Measurements from ENCODE around the gene CD79A.
A peak's percentile ranks its signal among the peaks of the same experiment; 100 is the strongest.

Gene CD79A

DNA sequence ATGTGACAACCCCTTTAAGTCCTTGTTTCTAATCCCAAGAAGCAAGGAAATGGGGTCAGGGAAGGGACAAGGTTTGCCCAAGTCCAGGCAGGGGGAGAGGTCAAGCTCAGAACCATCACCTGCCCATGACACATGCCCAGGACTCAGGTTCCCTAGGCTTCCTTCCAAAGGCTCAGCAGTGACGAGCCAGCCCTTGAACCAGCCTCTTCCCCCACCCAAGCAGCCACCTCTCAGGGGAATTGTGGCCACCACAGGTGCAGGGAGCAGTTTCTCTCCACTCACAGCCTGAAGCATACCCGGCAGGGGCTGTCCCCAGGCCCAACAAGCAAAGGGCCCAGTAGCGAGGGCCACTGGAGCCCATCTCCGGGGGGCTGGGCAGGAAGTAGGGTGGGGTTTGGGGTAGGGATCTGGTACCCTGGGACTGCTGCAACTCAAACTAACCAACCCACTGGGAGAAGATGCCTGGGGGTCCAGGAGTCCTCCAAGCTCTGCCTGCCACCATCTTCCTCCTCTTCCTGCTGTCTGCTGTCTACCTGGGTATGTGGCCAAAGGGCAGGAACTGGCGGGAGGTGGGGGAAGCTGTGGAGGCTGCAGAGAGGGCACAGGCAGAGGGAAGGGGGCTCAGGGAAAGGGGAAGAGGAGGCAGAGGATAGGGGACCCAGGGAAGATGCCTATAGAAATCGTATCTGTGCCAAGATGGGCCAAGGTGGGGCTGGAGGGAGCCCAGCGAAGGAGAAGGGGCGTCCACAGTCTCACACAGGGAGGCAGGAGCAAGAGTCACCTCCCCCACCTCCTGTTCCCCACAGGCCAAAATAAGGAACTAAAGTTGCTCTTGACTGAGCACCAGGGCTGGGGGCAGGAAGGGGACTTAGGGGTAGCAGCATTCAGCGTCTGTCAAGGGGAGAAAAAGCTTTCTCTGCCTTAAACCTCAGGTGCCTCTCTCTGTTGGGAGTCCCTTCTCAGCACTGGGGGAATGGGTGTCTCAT lies at the start of gene CD79A:
Gene CD79A (plus strand): TSS at position 433 of the 986 bp plus-strand sequence. CDS start 26 bp downstream, at position 459.
- no peak for DNase-seq

DNA sequence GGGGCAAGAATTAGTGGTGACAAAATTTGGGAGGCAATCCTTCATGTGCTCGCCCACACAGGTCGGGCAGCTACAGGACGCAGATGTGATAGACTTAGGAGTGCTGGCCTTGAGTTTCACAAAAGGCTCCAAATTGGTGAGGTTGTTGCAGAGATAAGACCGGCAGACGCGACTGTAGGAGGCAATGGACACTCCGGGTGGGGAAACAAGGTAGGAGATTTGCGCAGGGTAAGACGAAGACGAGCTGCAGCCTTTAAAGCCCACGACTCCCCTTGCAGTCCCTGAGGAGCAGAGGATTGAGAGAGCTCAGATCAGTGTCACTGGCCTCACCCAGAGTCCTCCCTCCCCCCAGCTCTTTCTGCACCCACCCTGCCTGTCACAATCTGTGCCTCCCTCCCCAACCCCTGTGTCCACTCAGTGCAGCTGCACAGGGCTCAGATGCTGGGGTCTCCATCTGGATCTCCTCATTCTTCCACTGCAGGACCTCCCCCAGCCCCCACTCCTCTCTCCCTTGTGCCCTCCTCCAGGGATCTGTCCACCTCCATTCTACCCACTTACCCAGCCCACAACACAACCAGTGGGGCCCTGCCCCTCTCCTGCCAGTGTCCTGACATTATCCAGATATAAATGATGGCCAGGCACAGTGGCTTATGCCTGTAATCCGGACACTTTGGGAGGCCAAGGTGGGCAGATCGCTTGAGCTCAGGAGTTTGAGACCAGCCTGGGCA lies 38.9 kb upstream of the CD79A start:
- no peak for DNase-seq

DNA sequence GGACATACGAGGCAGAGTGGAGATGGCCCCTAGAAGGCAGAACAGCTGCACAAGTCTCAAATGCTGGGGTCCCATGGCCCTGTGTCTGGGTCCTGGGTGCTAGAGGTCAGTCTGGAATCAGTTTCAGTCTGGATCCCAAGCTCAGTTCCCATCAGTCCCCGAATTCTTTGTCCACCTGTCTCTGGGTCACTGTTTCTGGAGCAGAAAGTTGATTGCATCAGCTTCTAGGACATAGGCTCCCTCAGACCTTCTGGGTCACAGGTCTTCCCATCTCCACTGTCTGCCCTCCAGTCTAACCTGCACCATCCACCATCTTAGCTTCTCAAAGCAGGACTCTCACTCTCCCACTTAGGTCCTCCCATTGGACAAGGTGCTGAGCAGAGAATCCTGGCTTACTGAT lies 37.9 kb upstream of the CD79A start:
- no peak for DNase-seq

DNA sequence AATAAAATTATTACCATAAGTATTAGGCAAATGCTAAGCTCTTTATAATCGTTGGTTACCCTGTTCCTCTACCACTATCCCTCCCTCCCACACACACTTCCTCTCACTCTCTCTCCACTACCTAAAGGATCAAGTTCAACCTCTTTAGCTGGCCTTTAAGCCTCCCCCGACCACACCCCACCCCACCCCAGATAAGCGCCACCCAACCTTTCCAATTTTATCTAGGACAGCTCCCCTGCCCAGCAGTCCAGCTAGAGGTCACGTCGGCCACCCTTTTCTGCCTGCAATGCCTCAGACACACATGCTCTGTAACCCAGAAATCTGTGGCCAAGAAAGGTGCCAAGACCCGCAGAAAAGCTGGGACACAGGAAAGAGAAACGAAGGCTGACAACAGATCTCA lies 33.7 kb upstream of the CD79A start:
- no peak for DNase-seq

DNA sequence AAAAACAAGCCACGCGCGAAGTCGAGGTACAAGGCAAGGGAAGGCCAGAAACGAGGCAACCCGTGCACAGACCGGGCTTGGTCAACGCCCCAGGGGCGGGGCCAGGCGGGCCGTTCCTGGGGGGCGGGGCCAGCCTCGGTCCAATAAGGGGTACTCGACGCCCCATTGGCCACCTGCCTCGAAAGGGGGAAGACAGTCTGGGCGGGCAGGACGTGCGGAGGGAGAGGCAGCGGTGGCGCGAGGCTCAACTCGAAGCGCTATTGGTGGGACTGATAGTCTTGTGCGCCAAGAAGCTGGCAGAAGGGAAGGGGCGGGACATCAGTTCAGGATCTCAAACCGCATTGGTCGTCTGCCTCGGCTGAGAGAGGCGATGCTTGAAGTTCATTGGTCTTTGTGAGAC lies 32.5 kb upstream of the CD79A start, which contains the start of gene LYPD4:
Gene LYPD4 (minus strand): TSS at position 83 of the 400 bp plus-strand sequence. CDS start 5,398 bp downstream, outside the sequence.
- DNase-seq: no peak

DNA sequence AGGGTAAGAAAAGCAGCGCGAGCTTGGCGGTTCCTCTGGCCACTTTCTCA lies 32.3 kb upstream of the CD79A start, which contains the start of gene DMRTC2:
Gene DMRTC2 (plus strand): TSS at position 42 of the 50 bp plus-strand sequence. CDS start 2,387 bp downstream, outside the sequence.
- DNase-seq: no peak

DNA sequence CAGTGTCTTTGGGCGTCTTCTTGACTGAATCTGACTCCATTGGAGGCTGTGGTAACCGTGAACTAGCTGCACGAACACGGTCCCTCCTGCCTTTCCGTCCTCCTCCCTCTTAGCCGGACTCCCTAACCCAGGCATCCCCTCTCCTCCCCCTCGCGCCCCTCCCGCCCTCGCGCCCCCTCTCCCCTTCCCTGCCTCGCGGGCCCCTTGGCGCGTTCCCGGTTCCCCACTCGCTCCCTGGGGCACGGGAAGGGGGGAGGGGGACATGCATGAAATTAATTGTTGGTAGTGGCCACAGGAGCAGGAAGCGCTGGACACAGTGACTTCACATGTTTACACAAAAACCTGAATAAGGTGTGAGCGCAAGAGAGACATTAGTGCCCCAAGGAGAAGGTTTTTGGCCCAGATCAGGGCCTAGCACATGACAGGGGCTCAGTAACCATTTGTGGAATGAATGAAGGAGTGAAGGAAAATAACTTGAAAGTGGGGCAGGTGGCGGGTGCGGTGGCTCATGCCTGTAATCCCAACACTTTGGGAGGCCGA lies 32.0 kb upstream of the CD79A start:
- no peak for DNase-seq

DNA sequence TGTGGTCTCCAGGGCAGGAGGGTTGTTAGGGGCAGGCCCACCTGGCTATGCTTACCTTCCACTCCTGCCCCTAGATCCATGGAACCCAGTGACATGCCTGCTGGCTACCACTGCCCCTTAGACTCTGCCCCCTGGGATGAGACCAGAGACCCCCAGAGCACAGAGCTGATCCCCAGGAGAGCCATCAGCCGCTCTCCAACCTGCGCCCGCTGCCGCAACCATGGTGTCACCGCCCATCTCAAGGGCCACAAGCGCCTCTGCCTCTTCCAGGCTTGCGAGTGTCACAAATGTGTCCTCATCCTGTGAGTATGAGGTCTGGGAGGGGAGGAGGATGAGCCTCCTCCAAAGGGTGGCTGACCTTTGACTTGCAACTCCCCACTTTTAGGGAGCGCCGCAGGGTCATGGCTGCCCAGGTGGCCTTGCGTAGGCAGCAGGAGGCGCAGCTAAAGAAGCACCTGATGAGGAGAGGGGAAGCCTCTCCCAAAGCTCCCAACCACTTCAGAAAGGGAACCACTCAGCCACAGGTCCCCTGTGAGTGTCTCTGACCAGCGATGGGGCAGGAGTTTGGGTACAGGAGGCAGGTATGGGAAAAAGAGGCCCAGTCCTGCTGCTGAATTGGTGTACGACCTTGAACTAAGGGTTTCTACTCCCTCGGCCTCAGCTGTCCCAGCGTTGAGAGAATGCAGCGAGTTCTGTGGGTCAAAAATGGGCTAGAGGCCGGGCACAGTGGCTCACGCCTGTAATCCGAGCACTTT lies 29.6 kb upstream of the CD79A start:
- DNase-seq: no peak

DNA sequence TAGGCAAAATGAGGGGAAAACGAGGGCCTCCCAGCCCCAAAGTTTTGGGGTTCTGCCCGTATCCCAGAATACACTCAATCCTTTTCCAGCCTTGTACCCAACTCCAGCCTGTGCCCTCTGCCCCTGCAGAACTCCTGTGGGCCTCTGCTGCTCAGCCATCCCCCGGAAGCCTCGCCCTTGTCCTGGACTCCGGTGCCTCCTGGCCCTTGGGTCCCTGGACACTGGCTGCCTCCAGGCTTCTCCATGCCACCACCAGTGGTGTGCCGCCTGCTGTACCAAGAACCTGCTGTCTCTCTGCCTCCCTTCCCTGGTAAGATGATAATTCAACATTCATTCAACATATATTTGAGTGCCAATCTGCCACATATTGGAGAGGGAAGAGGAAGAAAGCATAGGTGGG lies 28.4 kb upstream of the CD79A start:
- DNase-seq: no peak

DNA sequence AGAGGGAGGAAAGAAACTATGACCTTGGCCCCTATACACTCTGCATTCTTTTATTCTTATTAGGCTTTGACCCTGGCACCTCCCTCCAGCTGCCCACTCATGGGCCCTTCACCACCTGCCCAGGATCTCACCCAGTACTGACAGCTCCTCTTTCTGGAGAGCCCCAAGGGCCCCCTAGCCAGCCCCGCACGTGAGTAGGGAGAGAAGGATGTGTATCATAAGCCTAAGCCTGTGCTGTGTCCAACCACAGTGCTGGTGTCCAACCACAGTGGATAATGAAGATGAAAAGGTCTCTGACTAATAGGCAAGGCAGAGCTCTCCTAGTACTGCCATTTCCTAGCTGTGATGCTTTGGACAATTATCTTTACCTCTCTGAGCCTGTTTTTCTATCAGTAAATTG lies 28.0 kb upstream of the CD79A start:
- no peak for DNase-seq

DNA sequence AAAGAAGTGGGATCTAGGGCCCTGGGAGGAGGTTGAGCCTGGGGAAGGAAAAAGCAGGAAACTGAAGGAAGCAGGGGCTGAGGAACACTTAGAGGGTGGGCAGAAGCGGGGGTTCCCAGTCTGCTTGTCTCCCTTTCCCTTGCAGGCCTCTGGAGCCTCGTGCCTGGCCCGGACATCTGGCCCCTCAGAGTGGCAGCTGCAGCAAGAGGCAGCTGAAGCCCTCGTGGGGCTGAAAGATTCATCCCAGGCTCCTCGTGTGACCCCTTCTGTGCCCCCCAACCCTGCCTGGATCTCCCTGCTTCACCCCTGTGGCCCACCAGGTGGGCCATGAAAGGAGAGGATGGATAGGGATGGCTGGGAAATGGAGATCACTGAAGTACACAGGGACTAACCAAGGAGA lies 26.7 kb upstream of the CD79A start:
- no peak for DNase-seq

DNA sequence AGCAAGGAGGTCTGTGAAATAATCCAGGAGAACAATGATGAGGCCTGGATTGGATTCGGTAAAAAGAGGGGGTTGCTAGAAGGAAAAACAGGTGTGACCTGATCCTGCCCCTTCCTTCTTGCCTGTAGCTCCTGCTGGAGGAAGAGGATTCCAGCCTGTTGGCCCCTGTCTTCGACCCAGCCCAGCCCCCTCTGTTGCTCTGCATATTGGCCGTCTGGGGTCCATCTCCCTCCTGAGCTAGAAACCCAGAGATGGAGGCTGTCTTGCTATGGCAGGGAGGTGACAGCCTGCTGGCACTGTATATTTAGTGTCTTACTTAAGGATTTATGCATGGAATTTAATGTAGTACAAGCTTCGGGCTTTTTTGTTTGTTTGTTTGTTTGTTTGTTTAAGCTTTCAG lies 25.6 kb upstream of the CD79A start:
- no peak for DNase-seq

DNA sequence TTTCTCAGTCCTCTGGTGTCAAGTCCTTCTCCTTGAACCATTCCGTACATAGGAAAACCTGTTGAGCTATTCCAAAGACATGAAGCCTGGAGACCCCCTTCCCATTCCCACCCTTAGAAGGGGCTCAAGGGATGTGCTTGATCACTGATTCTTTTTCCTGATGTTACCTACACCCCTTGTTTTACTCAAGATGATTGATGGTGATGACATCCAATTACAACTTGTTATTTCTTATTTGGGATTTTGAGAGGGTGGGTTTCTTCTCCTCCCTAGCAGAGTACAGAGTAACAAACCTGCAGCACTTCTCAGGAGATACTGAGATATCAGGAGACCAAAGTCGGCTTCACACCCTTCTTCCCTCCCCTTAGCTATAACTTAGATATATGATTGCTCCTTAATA lies 23.7 kb upstream of the CD79A start:
- DNase-seq: no peak

DNA sequence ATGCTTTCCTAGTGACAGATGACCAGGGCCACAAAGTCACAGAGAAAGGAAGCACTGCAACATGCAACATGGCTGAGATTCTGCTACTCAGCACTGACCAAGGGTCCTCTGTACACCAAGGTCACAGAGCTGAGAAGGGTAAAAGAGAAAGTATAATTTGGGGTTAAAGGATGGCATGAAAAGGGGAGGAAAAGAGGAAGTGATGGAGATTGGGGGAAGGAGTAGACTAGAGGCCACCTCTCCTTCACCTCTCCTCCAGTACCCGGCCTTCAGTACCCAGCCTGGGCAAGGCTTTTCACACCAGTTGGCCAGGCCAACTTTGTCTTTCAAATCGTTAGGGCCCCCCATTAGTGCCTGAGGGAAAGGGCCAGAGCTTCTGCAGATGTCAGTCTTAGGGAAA lies 23.3 kb upstream of the CD79A start:
- DNase-seq: no peak

DNA sequence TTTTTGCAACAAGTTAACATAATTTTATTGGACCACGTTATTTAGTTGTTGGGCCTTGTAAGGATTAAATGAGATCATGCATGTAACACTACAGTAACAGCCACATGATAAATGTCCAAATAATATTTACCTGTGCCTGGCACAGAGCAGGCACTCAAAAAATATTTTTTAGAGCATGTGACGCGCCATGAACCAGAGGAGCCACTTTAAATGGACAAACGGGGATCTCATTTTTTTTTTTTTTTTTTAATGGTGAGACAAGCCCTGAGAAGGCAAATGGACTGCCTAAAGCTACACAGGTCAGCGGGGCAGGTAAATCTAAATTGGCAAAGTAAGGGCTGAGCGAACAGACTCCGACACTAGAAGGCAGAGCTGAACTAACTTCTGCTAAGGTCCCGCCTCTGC lies 17.9 kb upstream of the CD79A start:
- DNase-seq: no peak

DNA sequence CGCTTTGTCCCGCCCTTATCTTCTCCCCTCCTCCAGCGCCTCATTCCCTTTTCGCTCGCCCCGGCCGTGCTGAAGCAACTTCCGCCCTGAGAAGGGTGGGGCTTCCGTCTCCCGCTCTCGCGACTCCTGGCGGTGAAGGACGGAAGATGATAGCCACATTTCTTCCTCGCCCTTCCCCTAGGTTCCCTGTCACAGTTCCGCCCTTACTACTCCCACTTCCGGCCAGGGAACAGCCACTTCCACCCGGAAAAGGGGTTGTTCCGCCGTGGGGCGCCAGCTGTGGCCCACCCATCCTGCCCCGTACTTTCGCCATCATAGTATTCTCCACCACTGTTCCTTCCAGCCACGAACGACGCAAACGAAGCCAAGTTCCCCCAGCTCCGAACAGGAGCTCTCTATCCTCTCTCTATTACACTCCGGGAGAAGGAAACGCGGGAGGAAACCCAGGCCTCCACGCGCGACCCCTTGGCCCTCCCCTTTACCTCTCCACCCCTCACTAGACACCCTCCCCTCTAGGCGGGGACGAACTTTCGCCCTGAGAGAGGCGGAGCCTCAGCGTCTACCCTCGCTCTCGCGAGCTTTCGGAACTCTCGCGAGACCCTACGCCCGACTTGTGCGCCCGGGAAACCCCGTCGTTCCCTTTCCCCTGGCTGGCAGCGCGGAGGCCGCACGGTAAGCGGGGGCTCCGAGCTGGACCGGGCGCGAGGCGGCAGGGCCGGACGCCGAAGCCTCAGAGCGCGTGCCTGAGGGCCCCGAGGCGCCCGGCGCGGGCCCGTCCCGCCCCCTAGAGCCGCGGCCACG lies 17.3 kb upstream of the CD79A start, which contains the start of gene RPS19:
Gene RPS19 (plus strand): TSS at position 638 of the 801 bp plus-strand sequence. CDS start 520 bp downstream, outside the sequence.
- peak; percentile 90 for DNase-seq

DNA sequence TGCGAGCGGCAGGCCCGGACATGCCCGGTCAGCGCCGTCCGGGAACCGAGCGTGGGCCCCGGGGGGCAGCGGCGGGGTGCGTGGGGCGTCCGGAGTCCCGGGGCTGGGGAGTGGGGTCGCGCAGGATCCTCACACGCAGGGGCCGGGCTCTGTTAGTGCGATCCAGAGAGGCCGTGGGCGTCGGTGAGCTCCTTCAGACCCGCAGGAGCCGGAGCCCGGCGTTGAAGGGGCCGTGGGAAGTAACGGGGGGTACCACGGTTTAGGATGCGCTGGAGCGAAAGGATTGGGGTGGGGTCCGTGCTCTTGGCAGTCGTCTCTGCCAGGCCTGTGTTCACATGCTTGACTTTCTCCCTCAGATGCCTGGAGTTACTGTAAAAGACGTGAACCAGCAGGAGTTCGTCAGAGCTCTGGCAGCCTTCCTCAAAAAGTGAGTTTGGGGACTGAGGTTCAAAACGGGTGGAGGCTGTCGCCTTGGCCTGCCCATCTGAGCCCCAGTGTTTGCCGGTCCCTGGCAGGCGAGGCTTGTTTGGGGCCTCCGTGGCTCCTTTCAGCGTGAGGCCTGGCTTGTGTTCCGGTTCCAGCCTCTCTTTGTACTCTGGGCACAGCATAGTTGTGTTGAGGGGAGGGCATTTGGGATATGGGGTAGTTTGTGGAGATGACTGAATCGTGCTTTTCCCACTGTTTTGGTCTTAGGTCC lies 16.5 kb upstream of the CD79A start:
- no peak for DNase-seq

DNA sequence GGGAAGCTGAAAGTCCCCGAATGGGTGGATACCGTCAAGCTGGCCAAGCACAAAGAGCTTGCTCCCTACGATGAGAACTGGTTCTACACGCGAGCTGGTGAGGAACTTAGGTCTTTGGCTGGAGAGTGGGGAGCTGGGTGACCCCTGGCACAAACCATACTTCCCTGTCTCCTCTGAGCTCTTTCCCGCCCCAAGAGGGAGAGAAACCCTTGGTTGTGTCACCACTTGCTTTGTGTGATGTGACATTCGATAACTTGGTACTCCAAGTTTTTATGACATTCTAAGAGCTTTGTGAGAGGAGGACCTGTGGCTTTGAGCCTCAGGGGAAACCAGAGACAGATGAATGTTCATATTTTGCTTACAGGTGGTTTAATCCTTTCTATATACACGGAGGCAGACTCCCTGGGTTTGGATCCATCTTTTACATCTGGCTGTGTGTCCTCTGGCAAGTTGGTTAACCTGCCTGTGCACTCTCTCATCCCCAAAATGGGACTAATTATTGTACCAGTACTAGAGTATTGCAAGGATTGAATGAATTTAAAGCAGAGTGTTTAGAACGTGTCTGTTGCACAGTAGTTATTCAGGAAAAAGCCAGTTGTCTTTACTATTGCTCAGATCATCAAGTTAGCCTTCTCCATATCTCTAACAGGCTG lies 15.8 kb upstream of the CD79A start:
- no peak for DNase-seq

DNA sequence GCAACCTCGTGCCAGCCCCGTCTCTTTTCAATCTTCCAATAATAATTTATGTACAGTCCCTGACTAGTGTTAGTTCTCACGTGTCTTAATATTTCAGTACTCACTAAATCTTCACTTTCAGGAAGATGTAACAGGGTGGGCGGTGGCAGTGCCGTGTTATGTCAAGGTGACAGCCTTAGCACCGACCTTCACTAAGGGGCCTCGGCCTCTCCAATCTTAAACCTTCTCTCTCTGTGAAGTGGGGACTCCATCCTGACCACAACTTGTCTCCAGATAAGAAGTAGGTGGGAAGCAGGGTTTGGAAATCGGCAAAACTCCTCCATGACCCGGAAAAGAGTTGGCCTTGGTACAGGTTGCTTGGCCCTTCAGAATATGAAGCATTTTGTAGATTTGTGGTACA lies 15.2 kb upstream of the CD79A start:
- DNase-seq: no peak

DNA sequence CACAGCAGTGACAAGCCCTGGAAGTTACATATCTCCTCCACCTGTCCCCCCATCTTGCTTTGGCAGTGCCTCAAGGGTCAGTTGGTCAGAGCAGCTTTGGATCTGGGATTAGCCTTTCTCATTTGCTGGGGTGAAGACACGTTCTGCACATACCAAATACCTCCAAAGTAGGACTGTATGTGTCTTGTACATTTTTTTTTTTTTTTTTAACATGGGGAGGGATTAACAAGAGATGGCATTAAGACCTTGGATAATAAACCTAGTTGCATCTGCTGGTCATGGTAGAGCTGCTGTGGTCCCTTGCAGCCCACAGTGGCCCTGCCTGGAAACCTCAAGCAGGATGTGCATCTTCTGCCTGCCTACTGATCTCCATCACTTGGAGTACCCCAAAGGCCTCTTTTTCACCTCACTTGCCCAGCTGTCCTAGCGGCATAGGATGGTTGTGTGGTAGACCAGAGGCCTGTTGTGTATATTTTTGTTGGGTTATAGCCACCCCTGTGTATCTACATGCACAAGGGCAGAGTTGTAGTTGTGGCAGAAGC lies 14.6 kb upstream of the CD79A start:
- DNase-seq: no peak
